Gastrocnemius medialis (tissue), 4 donors: Measurements from ENCODE around the gene KRT83. TPM values are rescaled to one million over a fixed set of nuclear protein-coding genes. Genes with fewer than 3 reads are reported as not detected.

Experiments
- ATAC-seq, 2 donors: fragments of 150-250 bp; one replicate each; pipeline ENCODE4 v1.9.1; 2016
- DNase-seq, 2 donors: peaks; one replicate each; pipeline ENCODE4 v3.0.0-alpha.2; 2019
- H3K27ac ChIP-seq, 4 donors: fragments of 200-600 bp; sonication (generic); 1 replicate in 1 of 4; 2 replicates in 3 of 4; pipeline ENCODE4 v1.5.1; 2016 to 2018; ENCODE audit warnings: mild to moderate bottlenecking in 2 of 4, moderate library complexity in 1 of 4
- H3K27me3 ChIP-seq, 3 donors: fragments of 200-600 bp; sonication (generic) in 2 of 3; 1 replicate in 1 of 3; 2 replicates in 2 of 3; pipeline versions ENCODE4 v1.5.1 to v1.6.0; 2016 to 2019; ENCODE audit warnings: mild to moderate bottlenecking in 1 of 3, moderate library complexity in 1 of 3
- H3K36me3 ChIP-seq, 2 donors: fragments of 200-600 bp; sonication (generic) in 1 of 2; one replicate each; pipeline ENCODE4 v1.5.1; 2017 to 2018
- H3K4me1 ChIP-seq, 2 donors: fragments of 200-600 bp; sonication (generic) in 1 of 2; one replicate each; pipeline ENCODE4 v1.5.1; 2016 to 2017; ENCODE audit warnings: mild to moderate bottlenecking in 2 of 2
- H3K4me3 ChIP-seq, 4 donors: fragments of 200-600 bp; sonication (generic) in 3 of 4; 1 replicate in 1 of 4; 2 replicates in 3 of 4; pipeline ENCODE4 v1.5.1; 2016 to 2019; ENCODE audit warnings: mild to moderate bottlenecking in 2 of 4
- H3K9me3 ChIP-seq, 3 donors: fragments of 200-600 bp; sonication (generic) in 2 of 3; 1 replicate in 1 of 3; 2 replicates in 2 of 3; pipeline ENCODE4 v1.5.1; 2016 to 2019
- POLR2A ChIP-seq, 2 donors: fragments of 450-650 bp; IDR thresholded peaks; one replicate each; pipeline ENCODE4 v1.6.1; 2017; ENCODE audit warnings: antibody characterized with exemption in 2 of 2, mild to moderate bottlenecking in 2 of 2, moderate library complexity in 2 of 2
- in situ Hi-C, 4 donors: fragments of 200-750 bp; cut with MboI; loops; one replicate each; pipeline versions ENCODE4 v1.15.0 to v1.8.0; 2017; ENCODE audit warnings: low sequenced_read_pairs in 4 of 4
- intact Hi-C: fragments of 100-400 bp; cut with DNase I; formaldehyde crosslinking; loops from one replicate; pipeline ENCODE4 v1.15.1; 2023; ENCODE audit warnings: low total_unique reads
- total RNA-seq, 4 donors: library from RNA; depleted of rRNA; stranded (reverse); fragments of >200 nt; gene quantifications; one replicate each; pipeline versions ENCODE4 v1.1.0 to v1.2.3, GENCODE V29; 2016
- TF ChIP-seq, protein P1 (sequence below), 5 experiments: fragments of 450-650 bp in 3 of 5; fragments of 200-600 bp in 2 of 5; sonication (generic) in 2 of 5; IDR thresholded peaks in 4 of 5; conservative IDR thresholded peaks in 1 of 5; 1 replicate in 4 of 5; 2 replicates in 1 of 5; pipeline ENCODE4 v1.5.1; 2016 to 2019; ENCODE audit warnings: antibody characterized with exemption in 5 of 5, mild to moderate bottlenecking in 3 of 5, moderate library complexity in 3 of 5

KRT83 gene
- total RNA-seq, 4 donors from 2014 or later, result 0.13 TPM; not detected in 3

DNA sequence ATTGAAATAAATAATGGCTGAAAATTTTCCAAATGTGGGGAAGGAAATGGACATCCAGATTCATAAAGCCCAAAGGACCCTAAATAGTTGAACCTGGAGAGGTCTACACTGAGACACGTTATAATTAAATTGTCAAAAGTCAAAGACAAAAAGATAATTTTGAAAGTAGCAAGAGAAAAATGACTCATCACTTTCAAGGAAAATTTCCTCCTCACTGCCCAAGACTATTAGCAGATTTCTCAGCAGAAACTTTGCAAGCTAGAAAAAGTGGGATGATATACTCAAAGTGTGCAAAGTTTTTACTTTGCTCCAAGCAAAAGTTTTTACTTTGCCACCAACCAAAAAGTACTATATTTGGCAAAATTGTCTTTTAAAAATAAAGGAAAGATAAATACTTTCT lies 15.9 kb upstream of the KRT83 start:
- Histone ChIP-seq H3K27me3 (peaks cover 0 to 9% (median 3%) of the 10 kb centered on the region in 3 donors), H3K4me3 (no peak overlapping the region), H3K36me3 (no peaks in the 10 kb centered on the region), H3K4me1 (no peaks in the 10 kb centered on the region), H3K9me3 (peaks cover 0 to 8% (median 3%) of the 10 kb centered on the region in 3 donors), H3K27ac (no peak overlapping the region)
- DNase-seq (no peak), ATAC-seq (no peak)
- TF ChIP-seq POLR2A (IDR thresholded peaks at IDR 0.05), result no peak
- in situ Hi-C loops (no loop called here), intact Hi-C loops (no loop called here)

DNA sequence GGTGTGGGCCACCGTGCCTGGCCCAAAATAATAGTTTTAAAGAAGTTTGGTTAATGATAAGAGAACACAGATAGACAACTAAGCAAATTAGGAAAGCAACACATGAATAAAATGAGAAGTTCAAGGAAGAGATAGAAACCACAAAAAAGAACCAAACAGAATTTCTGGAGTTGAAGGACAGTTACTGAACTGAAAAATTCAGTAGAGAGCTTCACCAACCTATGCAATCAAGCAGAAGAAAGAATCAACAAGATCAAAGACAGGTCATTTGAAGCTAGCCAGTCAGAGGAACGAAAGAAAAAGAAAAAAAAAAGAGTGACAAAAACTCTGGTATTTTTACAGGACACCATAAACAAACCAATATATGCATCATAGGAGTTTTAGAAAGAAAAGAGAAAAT lies 15.4 kb upstream of the KRT83 start:
- ATAC-seq, result no peak
- H3K27me3 ChIP-seq, result peaks cover 0 to 9% (median 3%) of the 10 kb centered on the region in 3 donors
- intact Hi-C loops (no loop called here), in situ Hi-C loops (no loop called here)
- no peaks in the 10 kb centered on the region for H3K36me3 ChIP-seq
- DNase-seq, result no peak
- no peak for TF ChIP-seq POLR2A (IDR thresholded peaks at IDR 0.05)
- TF ChIP-seq, protein P1, sequence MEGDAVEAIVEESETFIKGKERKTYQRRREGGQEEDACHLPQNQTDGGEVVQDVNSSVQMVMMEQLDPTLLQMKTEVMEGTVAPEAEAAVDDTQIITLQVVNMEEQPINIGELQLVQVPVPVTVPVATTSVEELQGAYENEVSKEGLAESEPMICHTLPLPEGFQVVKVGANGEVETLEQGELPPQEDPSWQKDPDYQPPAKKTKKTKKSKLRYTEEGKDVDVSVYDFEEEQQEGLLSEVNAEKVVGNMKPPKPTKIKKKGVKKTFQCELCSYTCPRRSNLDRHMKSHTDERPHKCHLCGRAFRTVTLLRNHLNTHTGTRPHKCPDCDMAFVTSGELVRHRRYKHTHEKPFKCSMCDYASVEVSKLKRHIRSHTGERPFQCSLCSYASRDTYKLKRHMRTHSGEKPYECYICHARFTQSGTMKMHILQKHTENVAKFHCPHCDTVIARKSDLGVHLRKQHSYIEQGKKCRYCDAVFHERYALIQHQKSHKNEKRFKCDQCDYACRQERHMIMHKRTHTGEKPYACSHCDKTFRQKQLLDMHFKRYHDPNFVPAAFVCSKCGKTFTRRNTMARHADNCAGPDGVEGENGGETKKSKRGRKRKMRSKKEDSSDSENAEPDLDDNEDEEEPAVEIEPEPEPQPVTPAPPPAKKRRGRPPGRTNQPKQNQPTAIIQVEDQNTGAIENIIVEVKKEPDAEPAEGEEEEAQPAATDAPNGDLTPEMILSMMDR (IDR thresholded peaks at IDR 0.05 in 4 of 5, conservative IDR thresholded peaks at IDR 0.05 in 1 of 5), result no peak
- no peak overlapping the region for H3K27ac ChIP-seq
- no peak overlapping the region for H3K4me3 ChIP-seq
- H3K9me3 ChIP-seq, result peaks cover 0 to 8% (median 3%) of the 10 kb centered on the region in 3 donors
- no peaks in the 10 kb centered on the region for H3K4me1 ChIP-seq

DNA sequence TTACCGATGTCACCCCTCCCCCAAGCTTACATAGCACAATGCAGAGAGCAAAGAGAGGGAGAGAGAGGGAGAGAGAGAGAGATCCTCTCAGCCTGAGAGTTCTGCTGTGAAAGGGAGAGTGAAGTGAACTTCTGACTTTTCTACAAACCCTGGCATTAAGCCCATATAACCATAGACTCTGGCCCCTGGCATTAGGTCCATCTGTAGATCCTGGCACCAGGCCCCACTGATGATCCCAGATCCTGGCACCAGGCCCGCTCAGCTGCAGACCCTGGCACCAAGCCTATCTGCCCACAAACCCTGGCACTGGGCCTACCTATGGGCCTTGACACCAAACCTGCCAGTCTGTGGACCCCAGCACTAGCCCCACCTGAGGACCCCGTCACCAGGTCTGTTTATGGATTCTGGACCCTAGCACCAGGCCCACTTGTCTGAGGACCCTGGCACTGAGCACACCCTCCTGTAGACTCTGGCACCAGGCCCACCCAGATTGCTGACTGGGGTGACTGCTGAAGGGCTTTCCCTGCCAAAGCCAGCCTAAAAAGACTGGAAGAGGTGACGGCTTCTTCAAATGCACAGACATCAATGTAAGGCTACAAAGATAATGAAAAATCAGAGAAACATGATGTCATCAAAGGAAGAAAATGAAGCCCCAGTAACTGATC lies 14.5 kb upstream of the KRT83 start:
- no peaks in the 10 kb centered on the region for H3K4me1 ChIP-seq
- H3K27ac ChIP-seq, result no peak overlapping the region

DNA sequence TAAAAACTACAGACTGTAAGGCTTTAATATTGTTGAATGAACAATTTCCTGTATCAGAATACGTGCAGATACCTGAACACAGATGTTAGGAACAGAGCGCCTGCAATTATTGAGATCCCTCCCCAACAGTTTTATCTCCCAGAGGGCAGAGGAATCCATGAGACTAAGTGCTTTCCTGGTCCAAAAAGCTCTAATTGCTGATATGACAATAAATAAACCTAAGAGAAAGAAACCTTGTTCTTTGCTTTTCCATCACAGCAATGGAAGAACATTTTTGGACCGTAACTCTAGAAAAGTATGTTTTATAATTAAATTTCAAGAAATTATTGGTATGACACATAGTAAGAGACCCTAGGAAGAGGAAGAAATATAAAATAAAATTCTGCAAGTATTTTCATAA lies 13.0 kb upstream of the KRT83 start:
- H3K27me3 ChIP-seq, result peaks cover 0 to 9% (median 3%) of the 10 kb centered on the region in 3 donors
- peaks cover 0 to 8% (median 3%) of the 10 kb centered on the region in 3 donors for H3K9me3 ChIP-seq
- H3K4me1 ChIP-seq, result no peaks in the 10 kb centered on the region
- no peak overlapping the region for H3K27ac ChIP-seq
- DNase-seq (no peak), ATAC-seq (no peak)
- TF ChIP-seq, protein P1 (IDR thresholded peaks at IDR 0.05 in 4 of 5, conservative IDR thresholded peaks at IDR 0.05 in 1 of 5), result no peak
- TF ChIP-seq POLR2A (IDR thresholded peaks at IDR 0.05), result no peak
- in situ Hi-C loops, result no loop called here
- intact Hi-C loops, result no loop called here
- no peak overlapping the region for H3K4me3 ChIP-seq
- no peaks in the 10 kb centered on the region for H3K36me3 ChIP-seq

More for the DNA sequence above, 14.5 kb upstream of the KRT83 start:
- intact Hi-C loops (no loop called here), in situ Hi-C loops (no loop called here)
- no peak for ATAC-seq
- H3K4me3 ChIP-seq, result no peak overlapping the region
- H3K27me3 ChIP-seq, result peaks cover 0 to 9% (median 3%) of the 10 kb centered on the region in 3 donors
- H3K36me3 ChIP-seq, result no peaks in the 10 kb centered on the region
- TF ChIP-seq, protein P1 (IDR thresholded peaks at IDR 0.05 in 4 of 5, conservative IDR thresholded peaks at IDR 0.05 in 1 of 5), result no peak
- TF ChIP-seq POLR2A (IDR thresholded peaks at IDR 0.05), result no peak
- H3K9me3 ChIP-seq, result peaks cover 0 to 8% (median 3%) of the 10 kb centered on the region in 3 donors
- DNase-seq, result no peak

DNA sequence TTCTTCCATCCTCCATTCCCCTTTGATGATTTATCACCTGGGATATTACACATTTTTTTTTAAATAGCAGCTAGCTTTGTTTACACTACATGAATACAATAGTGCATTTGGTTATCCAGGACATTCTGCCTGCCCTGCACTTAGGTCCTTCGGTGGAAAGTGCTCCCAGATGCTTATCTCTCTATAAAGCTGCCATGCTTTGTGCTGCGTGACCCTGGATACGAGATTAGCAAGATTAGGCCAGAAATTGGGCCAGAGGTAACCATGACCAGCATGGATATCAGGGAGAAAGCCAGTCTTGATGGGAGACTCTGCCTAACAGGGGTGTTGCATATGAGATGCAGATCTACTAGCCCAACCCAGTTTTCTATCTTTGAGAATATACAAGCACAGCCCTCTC lies 12.1 kb upstream of the KRT83 start:
- Histone ChIP-seq H3K4me3 (no peak overlapping the region), H3K9me3 (peaks cover 0 to 8% (median 3%) of the 10 kb centered on the region in 3 donors), H3K27me3 (peaks cover 0 to 9% (median 3%) of the 10 kb centered on the region in 3 donors), H3K27ac (no peak overlapping the region), H3K36me3 (no peaks in the 10 kb centered on the region), H3K4me1 (no peaks in the 10 kb centered on the region)
- TF ChIP-seq, protein P1 (IDR thresholded peaks at IDR 0.05 in 4 of 5, conservative IDR thresholded peaks at IDR 0.05 in 1 of 5), result no peak
- TF ChIP-seq POLR2A (IDR thresholded peaks at IDR 0.05), result no peak
- ATAC-seq, result no peak
- in situ Hi-C loops, result no loop called here
- DNase-seq, result no peak
- intact Hi-C loops, result no loop called here
